ENCODE measurements around the gene ATOSB.
A peak's percentile ranks its signal among the peaks of the same experiment; 100 is the strongest.

ATOSB gene

DNA sequence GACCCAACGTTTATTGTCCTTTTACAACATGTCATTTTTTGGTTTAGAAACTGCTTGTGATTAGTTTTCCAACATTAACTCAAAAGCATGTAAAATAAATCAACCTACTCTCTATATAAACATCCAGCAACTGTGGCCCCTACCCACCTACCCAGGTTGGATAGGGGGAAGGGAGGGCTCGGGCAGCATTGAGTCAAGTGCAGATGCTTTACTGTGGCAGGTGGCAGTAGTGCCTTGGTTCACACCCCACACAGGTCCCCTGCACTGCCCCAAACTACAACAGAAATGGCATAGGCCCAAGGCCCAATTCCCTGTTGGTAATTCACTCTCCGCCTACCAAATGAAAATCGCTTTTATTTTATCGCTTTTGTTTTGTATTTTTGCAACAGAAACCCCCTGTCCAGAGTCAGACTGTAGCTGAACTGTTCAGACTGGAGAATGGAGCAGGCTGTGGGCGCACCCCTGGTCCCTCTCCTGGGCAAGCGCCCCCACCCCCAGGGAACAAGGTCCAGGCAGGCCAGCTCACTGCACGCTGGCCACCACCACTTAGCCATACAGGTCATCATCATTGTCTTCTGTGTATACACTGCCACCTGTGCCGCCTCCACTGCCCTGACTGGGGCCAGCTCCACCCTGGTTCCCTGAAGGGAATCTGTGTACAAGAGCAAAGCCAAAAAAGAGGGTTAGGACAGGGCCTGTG is 58.9 kb downstream of the ATOSB start:
- Mint-ChIP-seq H3K27ac (no peak overlapping the region), H3K4me3 (no peak overlapping the region), H3K36me3 (ENCODE audit: low read depth) (peaks cover 90% of the 10 kb centered on the region), H3K9me3 (no peaks in the 10 kb centered on the region), H3K4me1 (ENCODE audit: low read depth) (no peaks in the 10 kb centered on the region), H3K27me3 (no peaks in the 10 kb centered on the region)

DNA sequence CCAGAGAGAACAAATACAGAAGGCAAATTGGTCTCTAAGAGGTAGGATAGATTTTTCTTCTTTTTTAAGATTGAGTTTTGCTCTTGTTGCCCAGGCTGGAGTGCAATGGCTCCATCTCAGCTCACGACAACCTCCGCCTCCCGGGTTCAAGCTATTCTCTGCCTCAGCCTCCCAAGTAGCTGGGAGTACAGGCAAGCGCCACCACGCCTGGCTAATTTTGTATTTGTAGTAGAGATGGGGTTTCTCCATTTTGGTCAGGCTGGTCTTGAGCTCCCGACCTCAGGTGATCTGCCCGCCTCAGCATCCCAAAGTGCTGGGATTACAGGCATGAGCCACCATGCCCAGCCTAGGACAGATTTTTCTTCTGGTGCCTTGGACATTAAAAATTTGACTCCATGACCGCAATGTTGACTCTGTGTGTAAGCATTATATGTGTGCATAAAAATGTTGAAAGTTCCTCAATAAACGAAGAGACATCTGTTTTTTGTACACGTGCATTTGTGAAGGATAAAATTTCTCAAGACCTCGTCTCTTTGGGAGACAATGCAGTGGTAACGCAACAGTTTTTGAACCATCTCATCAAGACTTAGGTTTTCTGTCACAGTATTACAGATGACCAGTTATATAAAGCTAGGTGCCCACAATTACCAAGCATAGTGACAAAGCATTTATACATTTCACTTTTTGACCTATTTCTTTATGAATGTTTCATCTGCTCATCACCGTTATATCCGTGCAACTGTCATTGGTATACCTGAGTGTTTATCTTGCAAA is 60.6 kb downstream of the ATOSB start:
- Mint-ChIP-seq H3K27ac (peak overlapping the region; percentile 12), H3K4me3 (no peak overlapping the region), H3K4me1 (ENCODE audit: low read depth) (peaks cover 3% of the 10 kb centered on the region), H3K27me3 (no peaks in the 10 kb centered on the region), H3K9me3 (no peaks in the 10 kb centered on the region), H3K36me3 (ENCODE audit: low read depth) (peaks cover 84% of the 10 kb centered on the region)

DNA sequence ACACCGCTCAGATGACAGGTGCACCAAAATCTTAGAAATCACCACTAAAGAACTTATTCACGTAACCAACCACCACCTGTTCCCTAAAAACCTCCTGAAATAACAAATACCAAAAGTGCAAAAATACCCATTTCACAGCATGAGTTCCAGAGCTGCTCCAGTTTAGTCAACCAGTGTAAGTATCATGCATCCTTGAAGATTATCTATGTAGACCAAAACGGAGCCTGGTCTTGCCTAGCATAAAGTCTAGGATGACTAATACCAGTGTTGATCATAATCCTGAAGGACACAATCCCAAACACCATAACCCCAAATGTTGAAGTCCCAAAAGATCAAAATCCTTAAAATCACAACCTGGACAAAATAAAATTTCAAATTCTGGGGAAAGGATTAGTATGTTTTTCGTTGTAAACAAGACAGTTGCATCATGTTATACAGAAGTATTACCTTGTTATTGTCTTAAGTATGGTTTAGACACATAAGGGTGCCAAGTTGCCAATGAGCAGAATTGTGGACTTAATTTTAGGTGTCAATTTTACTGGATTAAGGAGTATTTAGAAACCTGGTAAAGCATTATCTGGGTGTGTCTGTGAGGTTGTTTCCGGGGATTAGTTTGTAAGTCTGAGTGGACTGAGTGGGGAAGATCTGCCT is 61.4 kb downstream of the ATOSB start:
- Mint-ChIP-seq H3K9me3 (no peaks in the 10 kb centered on the region), H3K4me3 (no peak overlapping the region), H3K36me3 (ENCODE audit: low read depth) (peaks cover 78% of the 10 kb centered on the region), H3K27ac (peak overlapping the region; percentile 12), H3K27me3 (no peaks in the 10 kb centered on the region), H3K4me1 (ENCODE audit: low read depth) (peaks cover 3% of the 10 kb centered on the region)

Measured in stimulated activated naive CD8-positive, alpha-beta T cell treated with anti-CD3 and anti-CD28 coated beads, Interleukin-15, Interleukin-2, amounts not matched to agents 100 ng/mL and 50 ng/mL, for 24 hours (primary cell).